Neural progenitor cell (in vitro differentiated cells): Measurements from ENCODE around the gene DSG1.

Experiments
- CTCF ChIP-seq: fragments of 200-600 bp; sonication (generic); IDR thresholded peaks from 2 replicates; pipeline ENCODE4 v1.5.1; 2017; ENCODE audit warnings: antibody characterized with exemption, mild to moderate bottlenecking
- EZH2 ChIP-seq: fragments of 200-600 bp; sonication (generic); IDR thresholded peaks from 2 replicates; pipeline ENCODE4 v1.6.1; 2017; ENCODE audit warnings: antibody characterized with exemption, mild to moderate bottlenecking, moderate library complexity

GRCh38 chr18:31325051-31325450 lies 7.1 kb downstream of the DSG1 start:
- TF ChIP-seq CTCF (no peak), EZH2 (no peak)
